HuH-7.5 (cell line): ENCODE data around the gene OR2A7.
"Not testable (repeated sequence)": the region's sequence is repeated elsewhere in the genome, so short reads cannot be mapped to it uniquely, and the experiment has no call there.

ENCODE experiments used
- DNase-seq: peaks from one replicate; pipeline ENCODE4 v3.0.0; 2011; ENCODE audit warnings: low spot score

Gene OR2A7, protein sequence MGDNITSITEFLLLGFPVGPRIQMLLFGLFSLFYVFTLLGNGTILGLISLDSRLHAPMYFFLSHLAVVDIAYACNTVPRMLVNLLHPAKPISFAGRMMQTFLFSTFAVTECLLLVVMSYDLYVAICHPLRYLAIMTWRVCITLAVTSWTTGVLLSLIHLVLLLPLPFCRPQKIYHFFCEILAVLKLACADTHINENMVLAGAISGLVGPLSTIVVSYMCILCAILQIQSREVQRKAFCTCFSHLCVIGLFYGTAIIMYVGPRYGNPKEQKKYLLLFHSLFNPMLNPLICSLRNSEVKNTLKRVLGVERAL

DNA sequence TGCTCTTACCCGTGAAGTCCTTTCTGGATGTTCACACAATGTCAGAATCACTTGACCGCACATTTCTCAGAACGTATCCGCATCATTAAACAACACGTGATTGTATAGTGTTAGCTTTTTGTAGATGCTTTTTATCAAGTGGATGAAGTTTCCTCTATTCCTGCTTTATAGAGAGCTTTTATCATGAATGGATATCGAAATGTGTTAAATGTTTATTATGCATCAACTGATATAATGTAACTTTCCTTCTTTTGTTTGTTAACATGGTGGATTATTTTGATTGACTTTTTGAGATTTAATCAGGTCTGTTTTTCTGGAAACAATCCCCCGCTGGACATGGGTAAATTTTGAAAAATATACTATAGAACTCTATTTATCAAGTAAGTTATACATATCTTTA, at the start of gene OR2A7:
Gene OR2A7 (minus strand): TSS at position 101 of the 400 bp plus-strand sequence. CDS start 5,164 bp downstream, outside the sequence.
- not testable (repeated sequence) for DNase-seq

DNA sequence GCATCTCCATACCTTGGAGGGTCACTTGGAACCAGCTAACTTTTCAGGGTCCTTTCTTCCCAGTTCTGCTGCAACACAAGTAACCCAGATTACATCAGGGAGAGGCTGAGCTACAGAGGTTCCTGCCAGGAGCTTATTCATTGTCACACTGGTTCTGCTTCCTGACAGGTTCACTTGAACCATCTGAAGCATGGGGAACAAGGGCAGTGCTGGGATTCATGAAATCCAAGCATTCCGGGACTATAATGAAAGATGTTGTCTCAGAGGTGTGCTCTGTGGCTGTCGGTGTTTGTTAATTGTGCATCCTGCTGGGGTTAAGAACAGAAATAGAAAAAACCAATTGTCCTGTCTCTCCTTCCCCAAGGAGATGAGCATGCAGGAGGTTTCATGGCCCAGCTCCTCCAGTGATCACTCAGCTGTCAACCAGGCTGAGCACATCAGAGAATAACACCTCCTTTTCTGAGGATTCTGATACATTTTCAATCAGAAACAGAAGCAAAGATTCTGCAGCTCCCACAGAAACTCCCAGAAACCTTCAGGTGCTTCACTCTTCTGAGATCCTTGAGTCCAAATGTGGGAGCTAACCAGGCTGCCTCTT, 47.4 kb upstream of the OR2A7 start, which contains the start of gene OR2A1:
Gene OR2A1 (plus strand): TSS at position 548 of the 598 bp plus-strand sequence. CDS start 5,706 bp downstream, outside the sequence.
- DNase-seq, result not testable (repeated sequence)

DNA sequence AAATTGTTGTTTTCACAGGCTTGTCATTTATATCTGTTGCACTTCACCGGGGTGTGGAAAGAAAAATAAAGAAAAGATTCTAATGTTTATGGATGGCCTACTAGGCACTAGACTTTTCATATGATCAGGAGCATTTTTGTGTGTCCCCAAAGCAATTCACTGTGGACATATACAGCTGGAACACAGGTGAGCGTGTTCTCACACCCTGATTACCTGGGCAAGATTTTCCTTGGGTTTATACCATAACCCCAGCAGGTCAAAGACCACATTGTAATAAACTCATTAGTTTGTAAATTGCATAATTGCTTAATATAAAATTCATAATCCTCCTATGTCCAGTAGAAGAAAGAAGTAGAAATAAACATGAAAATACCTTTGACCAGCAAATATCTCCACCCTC, 46.6 kb upstream of the OR2A7 start:
- DNase-seq, result not testable (repeated sequence)

DNA sequence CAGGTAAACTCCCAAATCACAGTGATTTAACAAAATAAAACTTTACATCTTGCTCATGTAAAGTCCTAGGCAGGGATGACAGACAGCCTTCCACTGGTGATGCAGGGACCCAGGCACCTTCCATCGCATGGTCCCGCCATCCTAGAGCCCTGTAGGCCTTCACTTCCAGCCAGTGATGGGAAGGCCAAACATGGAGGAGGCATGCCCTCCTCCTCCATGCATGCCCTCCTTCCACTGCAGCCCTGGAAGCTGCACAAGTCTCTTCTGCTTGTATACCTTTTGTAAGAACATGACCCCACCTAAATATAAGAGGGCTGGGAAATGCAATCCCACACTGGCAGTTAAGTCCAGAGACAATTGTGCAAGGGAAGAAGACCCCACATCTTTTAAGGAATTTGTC, 45.1 kb upstream of the OR2A7 start:
- DNase-seq, result not testable (repeated sequence)

DNA sequence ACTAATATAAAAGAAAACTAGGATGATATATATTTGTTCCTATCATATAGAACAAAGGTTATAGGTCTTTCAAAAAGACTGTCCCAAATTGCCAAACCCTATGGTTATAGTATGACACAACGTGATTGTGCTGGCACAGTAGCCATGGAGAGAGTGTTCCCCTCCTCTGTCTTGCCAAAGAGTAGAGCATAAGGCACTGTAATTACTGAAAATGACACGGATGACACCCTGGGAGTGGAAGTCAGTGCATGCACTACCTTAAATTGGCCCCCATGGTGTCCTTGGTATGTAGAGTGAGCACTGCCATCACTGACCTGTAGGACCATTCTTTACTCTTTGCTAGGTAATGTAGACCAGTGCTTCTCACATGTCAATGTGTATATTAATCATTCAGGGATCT, 40.6 kb upstream of the OR2A7 start:
- DNase-seq, result not testable (repeated sequence)

DNA sequence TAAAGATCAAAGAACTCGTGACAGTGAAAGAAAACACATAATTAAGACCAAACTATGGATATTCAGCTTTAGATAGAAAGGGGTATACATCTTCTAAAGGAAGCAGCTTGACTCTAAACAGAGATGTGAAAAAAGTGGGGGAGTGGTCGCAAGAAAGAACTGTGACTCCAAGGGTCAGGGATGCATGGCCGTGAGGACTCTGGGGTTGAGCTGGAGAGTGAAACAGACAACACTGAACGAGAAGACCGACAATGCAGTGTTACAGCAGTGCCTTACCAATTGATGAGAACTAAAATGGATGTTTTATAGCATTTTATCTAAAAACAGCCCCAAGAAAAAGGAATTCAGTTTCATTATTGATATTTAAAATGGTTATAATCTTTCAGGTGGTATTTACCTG, 39.0 kb upstream of the OR2A7 start:
- DNase-seq, result not testable (repeated sequence)

DNA sequence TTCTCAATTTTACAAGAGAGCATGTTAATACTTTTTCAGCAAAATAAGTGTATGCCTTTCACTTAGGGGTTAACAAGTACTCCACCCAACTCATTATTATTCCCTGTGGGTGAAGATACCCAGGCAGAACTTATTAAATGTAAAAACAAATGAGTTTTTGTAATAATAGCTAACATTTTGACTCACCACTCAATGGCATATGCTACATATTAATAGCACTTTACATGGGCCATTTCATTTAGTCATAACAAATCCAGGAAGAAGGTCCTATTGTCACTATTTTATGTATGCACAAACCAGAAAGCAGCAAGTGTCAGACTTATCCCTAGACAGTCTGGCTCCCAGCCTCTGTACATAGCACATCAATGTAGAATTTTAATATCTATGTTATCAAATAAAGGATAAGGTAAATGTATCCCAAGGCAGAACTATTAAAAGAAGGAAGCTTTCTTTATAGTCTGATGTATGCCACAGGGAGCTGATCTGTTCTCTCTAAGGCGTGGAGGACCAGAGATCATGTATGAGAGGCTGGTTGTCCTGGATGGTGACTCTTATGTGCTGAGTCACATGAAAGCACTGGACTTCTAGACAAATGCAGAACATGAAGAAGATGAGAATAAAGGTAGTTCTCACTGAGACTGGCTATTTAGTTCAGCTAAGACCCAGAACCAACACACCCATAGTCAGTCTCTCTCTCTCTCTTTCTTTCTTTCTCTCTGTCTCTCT, 38.1 kb upstream of the OR2A7 start:
- DNase-seq, result not testable (repeated sequence)

DNA sequence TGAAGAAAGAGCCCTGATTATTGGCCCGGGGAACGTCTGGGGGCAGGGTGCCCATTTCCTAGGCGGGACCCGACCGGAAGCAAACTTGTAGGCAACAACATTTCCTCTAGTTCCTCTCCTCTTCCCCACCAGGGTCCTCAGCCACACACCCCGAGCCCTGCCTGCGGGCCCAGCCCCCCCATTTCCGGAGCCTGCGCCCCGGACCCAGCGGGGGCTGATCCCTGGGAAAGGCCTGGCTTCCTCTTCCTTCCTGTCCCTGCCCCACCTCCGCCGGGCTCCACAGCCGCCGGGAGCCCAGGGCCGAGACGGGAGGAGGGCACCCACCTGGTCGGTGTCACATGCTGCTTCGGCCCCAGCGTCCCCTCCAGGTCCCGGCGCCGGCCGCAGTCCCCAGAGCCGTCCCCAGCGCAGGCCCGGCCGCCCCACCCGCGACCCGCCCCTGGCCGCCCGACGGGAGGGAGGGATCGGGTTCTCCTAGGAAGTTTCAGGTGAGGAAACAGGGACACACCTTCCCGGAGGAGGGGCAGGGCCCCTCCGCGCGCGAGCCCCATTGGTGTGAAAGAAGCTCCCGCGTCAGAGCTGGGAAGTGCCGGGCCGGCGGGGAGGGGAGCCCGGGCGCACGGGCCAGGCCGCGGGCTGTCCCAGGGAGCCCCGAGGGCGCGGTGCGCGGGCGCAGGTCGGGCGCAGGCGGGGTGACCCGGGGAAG, 29.4 kb upstream of the OR2A7 start:
- DNase-seq, result not testable (repeated sequence)

DNA sequence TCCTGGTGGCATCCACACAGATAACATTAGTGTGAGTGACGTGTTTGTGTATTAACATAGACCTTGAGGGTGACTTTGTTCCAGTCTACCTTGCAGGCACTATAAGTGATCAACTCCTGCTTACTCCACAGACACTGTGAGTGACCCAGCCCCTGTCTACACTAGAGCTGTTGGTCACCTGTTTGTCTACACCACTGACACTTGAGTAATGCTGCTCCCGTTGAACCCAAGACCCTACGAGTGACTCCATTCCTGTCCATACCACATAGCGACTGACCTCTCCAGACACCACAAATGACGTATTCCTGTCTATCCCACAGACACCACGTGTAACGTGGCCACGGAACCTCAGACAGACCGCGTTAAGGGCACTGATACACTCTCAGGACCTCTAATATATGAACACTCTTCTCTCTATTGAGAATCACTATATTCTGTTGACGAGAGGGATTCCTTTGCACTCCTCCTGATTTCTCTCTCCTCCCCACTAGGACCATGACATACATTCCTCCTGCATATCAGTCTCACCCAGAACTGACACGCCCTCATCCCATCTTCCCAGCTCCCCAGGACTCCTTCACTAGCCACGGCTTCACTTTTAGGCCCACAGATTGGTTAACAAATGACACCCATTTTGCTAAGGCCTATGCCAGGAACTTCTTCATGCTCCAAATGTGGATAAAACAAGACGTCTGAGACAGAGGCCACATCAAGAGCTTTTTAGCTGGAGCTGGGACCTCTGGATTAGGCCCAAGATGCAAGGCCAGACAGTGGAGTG, 28.0 kb upstream of the OR2A7 start:
- not testable (repeated sequence) for DNase-seq

DNA sequence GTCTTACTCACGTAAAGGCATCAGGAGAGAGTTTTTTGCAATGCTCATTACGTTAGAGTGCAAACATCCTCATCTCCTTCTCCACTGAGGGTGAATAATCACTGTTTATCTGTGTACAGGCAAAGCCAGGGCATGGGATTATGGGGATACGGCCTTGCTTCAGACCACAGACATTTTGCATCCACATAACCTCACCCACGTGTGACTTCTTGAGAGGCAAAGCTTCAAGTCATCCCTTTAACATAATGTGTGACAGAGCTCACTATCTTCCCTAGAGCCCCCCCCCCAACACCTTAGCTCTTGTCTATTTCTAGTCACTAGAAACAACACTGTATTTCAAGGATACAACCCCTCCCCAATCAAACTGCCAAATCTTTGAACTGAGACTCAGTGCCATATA, 27.0 kb upstream of the OR2A7 start:
- not testable (repeated sequence) for DNase-seq

DNA sequence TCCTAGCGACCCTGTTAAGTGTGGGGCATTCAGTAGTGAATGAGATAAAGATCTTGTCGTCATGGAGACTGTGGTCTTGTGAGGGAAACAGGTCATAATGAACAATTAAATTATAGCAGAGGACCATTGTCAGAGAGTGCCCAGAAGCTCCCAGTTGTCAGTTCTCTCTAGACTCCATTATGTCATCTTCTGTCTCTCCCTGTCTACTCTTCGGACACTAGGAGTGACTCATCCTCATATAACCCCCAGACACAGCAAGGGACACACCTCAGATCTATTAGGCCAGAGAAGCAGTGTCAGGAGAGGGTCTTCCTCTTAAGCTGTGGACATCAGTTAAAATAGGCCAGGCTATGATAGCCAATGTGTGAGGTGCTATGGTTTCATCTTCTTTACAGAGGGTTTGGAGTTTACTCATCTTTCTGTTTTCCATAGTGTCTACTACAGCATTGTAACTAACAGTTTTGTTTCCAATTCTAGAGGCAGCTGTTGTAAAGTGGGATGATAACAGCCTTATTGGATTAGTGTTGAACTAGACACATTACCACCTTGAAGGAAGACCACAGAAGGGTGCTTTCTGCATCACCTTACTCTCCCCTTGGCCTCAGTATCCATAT, 22.7 kb upstream of the OR2A7 start:
- DNase-seq, result not testable (repeated sequence)

DNA sequence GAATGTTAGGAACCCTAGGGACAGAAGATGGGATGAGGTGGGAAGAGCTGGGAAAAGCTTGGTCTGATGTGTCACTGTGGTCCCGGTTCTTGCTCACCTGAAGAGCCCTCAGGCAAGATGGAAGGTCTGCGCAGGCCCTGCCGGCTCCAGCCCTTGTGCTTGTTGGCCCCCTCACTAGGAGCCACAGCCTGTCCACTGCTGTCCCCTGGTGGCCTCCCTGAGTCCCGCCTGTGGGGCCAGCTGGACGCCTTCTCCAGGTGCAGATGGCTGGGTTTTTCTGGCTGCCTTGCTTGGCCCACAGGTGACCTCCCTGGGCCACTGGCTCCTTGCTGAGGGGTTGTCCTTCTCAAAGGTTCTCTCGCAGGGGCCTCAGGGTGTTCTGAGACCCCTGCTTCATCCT, 19.1 kb upstream of the OR2A7 start:
- not testable (repeated sequence) for DNase-seq

DNA sequence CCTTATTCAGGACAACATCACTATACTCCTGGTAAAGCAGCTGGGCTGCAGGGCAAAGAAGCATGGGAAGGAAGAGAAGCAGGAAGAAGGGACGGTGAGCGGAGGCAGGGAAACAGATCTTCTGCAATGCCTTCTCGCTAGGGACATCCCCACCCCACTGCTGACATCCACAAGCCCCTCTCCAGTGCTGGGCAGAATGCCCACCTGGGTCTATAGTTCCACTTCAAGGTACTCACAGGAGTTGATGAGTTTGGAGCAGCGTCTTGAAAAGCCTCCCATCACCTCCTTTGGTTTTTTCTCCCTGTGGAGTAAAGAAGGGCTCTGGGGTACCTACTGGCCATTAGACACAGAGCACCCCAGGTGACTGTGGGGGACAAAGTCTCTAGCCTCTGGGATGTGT, 17.9 kb upstream of the OR2A7 start:
- not testable (repeated sequence) for DNase-seq

DNA sequence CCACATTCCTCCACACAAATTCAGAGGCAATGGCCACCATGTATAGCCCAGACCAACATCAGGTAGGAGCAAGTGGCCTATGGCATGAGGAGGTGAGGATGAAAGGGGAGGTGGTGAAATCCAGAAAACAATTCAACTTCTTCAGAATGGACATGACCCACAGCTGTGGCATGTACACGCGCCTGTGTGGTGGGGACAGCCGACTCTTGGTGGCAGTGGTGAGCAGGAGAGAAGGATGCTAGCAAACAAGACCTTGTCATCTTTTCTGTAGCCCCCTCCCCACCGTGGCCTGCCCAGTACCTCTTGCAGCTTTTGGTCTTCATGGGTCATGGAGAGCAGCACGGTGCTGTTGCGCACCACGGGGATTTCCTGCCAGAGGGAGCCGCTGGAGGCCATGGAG, 17.4 kb upstream of the OR2A7 start:
- not testable (repeated sequence) for DNase-seq

DNA sequence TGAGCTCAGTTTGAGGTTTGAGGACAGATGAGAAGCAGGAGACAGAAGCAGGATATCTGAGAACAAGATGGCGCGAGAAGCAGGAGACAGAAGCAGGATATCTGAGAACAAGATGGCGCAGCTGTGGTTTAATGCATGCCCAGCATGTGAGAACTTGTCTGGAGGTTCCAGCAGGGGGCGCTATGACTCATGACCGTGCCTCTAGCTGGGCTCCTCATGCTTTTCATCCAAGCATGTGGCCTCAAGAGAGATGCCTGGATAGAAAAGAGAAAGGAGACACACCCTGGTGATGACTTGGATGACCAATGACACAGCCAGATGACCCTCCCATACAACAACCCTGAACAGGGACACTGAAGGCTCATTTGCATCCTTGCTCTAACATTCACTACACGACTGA, 15.4 kb upstream of the OR2A7 start:
- DNase-seq, result not testable (repeated sequence)

DNA sequence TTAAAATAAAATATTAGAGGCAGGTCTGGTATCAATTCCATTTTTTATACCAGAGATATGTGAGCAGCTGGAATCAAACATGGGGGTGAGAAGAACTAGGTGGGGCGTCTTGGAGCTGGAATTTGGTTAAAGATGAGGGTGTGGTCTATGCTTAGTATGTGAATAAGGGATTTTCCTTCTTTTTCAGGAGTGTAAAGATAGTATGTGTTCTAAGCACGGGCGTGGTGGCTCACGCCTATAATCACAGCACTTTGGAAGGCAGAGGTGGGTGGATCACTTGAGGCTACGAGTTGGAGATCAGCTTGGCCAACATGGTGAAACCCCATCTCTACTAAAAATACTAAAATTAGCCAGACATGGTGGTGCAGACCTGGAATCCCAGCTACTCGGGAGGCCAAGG, 10.7 kb upstream of the OR2A7 start:
- DNase-seq, result not testable (repeated sequence)

DNA sequence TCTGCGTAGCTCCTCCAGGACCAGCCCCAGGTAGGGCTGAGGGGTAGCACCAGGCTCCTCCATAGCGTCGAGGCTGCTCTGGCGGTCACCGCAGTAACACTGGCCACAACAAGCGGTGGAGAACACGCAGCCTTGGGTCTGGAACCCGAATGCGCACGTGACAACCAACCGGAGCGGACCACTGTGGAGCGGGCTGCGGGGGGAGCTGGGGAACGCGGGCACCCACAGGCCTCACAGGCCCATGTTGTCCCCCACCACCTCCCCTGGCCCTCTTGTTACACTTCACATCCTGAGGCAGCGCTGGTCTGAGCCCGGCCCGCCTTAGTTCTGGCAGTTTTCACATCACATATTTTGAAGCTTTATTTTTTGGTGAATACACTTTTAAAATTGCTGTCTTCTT, 4.6 kb upstream of the OR2A7 start, which contains the start of gene CTAGE8:
Gene CTAGE8 (minus strand): TSS at position 101 of the 400 bp plus-strand sequence. CDS start 38 bp downstream, at position 63.
- DNase-seq, result not testable (repeated sequence)

DNA sequence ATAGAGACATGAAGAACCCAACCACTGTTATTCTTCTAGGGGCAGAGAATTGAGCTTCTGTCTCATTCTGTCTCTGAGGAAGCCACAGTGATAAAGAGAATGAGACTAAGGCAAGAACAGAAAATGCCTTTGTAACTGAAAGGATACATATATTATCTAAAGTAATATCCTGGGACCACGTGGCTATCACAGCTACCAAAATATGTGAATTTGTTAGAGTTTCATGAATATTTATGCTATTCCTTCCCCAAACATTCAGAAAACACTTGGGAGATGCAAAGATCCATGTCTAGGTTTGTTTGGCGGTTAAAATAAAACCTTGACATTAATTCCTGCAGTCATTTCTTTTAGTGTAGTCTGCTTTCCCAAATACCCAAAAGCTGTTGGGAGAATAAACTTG, 2.5 kb downstream of the OR2A7 start:
- DNase-seq, result not testable (repeated sequence)

DNA sequence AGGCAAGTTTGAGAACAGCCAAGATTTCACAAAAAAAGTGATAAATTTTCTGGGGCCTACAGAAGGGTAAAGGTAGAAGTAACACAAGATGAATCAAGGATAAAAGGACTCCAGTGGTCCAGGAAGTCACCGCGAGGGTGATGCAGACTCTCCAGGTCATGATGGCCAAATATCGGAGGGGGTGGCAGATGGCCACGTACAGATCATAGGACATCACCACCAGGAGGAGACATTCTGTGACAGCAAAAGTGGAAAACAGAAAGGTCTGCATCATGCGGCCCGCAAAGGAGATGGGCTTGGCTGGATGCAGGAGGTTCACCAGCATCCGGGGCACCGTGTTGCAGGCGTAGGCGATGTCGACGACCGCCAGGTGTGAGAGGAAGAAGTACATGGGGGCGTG, 5.5 kb downstream of the OR2A7 start:
- not testable (repeated sequence) for DNase-seq

DNA sequence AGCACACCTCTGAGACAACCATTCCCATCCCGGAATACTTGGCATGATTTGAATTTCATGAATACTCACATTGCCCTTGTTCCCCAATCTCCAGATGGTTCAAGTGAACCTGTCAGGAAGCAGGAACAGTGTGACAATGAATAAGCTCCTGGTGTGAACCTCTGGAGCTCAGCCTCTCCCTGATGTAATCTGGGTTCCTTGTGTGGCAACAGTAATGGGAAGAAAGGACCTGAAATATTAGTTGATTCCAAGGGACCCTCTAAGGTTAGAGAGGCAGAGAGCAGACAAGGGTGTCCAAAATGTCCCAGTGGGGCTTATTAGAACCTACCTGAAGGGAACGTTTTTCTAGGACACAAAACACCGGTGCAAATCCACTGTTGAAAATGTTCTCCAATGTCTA, 8.5 kb downstream of the OR2A7 start:
- DNase-seq, result peak; percentile 5

DNA sequence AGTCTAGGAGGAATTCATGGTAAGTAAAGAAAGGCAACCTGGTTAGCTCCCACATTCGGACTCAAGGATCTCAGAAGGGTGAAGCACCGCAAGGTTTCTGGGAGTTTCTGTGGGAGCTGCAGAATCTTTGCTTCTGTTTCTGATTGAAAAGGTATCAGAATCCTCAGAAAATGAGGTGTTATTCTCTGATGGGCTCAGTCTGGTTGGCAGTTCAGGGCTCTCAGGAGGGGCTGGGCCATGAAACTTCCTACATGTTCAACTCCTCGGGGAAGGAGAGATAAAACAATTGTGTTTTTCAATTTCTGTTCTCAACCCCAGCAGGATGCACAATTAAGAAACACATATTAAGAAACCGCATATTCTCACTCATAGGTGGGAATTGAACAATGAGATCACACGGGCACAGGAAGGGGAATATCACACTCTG, 9.1 kb downstream of the OR2A7 start:
- peak; percentile 0 for DNase-seq
